Endodermal cell (in vitro differentiated cells): ENCODE results near the gene TSPAN3. TPM values are rescaled to one million over a fixed set of nuclear protein-coding genes. Genes with fewer than 3 reads are reported as not detected.

Experiments used
- DNase-seq: peaks from one replicate; pipeline ENCODE4 v3.0.0-alpha.2; 2017
- H3K27ac ChIP-seq: 2 replicates; pipeline ENCODE4 v1.5.1; 2013; ENCODE audit warnings: mild to moderate bottlenecking, low read depth, low read length, moderate library complexity
- H3K27me3 ChIP-seq: 2 replicates; pipeline ENCODE4 v1.6.1; 2013; ENCODE audit warnings: mild to moderate bottlenecking, low read length, moderate library complexity; ENCODE audit not compliant: insufficient read depth, control insufficient read depth, poor library complexity, severe bottlenecking
- H3K36me3 ChIP-seq: 2 replicates; pipeline ENCODE4 v1.7.0; 2013; ENCODE audit warnings: mild to moderate bottlenecking, low read length, moderate library complexity; ENCODE audit not compliant: control insufficient read depth, insufficient read depth
- H3K4me1 ChIP-seq: one replicate; pipeline ENCODE4 v1.7.0; 2013; ENCODE audit warnings: low read length; ENCODE audit not compliant: control insufficient read depth, insufficient read depth
- H3K4me3 ChIP-seq: 2 replicates; pipeline ENCODE4 v1.5.1; 2013; ENCODE audit warnings: mild to moderate bottlenecking, low read length, moderate library complexity
- H3K9ac ChIP-seq: 2 replicates; pipeline ENCODE4 v1.6.1; 2013; ENCODE audit warnings: mild to moderate bottlenecking, low read length, moderate library complexity; ENCODE audit not compliant: poor library complexity, severe bottlenecking; ENCODE audit errors: extremely low read depth
- H3K9me3 ChIP-seq: 2 replicates; pipeline ENCODE4 v1.6.1; 2013; ENCODE audit warnings: mild to moderate bottlenecking, low read length, moderate library complexity; ENCODE audit not compliant: control insufficient read depth
- H3K27ac Mint-ChIP-seq: 2 replicates; pipeline ENCODE4 v1.8.0; 2020; ENCODE audit warnings: mixed read lengths
- H3K27me3 Mint-ChIP-seq: 2 replicates; pipeline ENCODE4 v1.8.0; 2021; ENCODE audit warnings: mild to moderate bottlenecking, mixed read lengths; ENCODE audit not compliant: insufficient read depth
- H3K36me3 Mint-ChIP-seq: 2 replicates; pipeline ENCODE4 v1.8.0; 2020; ENCODE audit warnings: low read depth, mixed read lengths
- H3K4me1 Mint-ChIP-seq: 2 replicates; pipeline ENCODE4 v1.8.0; 2020; ENCODE audit warnings: mixed read lengths
- H3K4me3 Mint-ChIP-seq: 2 replicates; pipeline ENCODE4 v1.8.0; 2020; ENCODE audit warnings: mild to moderate bottlenecking, moderate library complexity, mixed read lengths
- H3K9me3 Mint-ChIP-seq: 2 replicates; pipeline ENCODE4 v1.8.0; 2020; ENCODE audit warnings: mild to moderate bottlenecking, mixed read lengths
- WGBS, 2 experiments: methylation state at CpG; one replicate each; pipeline versions ENCODE4 v1.1.5 to v1.1.7; 2013; ENCODE audit warnings: missing lambda C conversion rate in 2 of 2, mixed read lengths in 1 of 2; ENCODE audit not compliant: insufficient coverage in 1 of 2, insufficient read length in 1 of 2; 5-methylcytosine and 5-hydroxymethylcytosine counted together
- total RNA-seq, 2 donors: library from RNA; stranded (reverse); fragmentation: NEBNext Ultra II Directional in 1 of 2; extraction: Animal tissue kit (Norgen Biotek cat#: 25700) in 1 of 2; gene quantifications; 2 replicates in 1 of 2; 3 replicates in 1 of 2; pipeline ENCODE4 v1.2.1, GENCODE V29; 2021
- TF ChIP-seq, protein P1 (sequence below): fragments of 200-600 bp; sonication (generic); conservative IDR thresholded peaks from 2 replicates; pipeline ENCODE4 v1.5.0; 2021; ENCODE audit warnings: antibody characterized with exemption, mild to moderate bottlenecking

TSPAN3 gene
- total RNA-seq, 2 donors from 2014 or later: 188 to 211 TPM

GRCh38 chr15:77118882-77119321 lies 48.0 kb upstream of the TSPAN3 start:
- Histone ChIP-seq H3K36me3 (no peaks in the 10 kb centered on the region), H3K9ac (no peak overlapping the region), H3K27ac (no peak overlapping the region), H3K27me3 (no peaks in the 10 kb centered on the region), H3K4me1 (no peaks in the 10 kb centered on the region), H3K9me3 (no peaks in the 10 kb centered on the region), H3K4me3 (no peak overlapping the region)
- WGBS, 2 experiments: 76 to 77% methylated on average over 2 to 3 of the region's 3 CpGs
- Mint-ChIP-seq H3K27ac (no peak overlapping the region), H3K4me3 (no peak overlapping the region), H3K9me3 (no peaks in the 10 kb centered on the region), H3K36me3 (no peaks in the 10 kb centered on the region), H3K27me3 (no peaks in the 10 kb centered on the region), H3K4me1 (peaks cover 10% of the 10 kb centered on the region)
- DNase-seq: no peak
- TF ChIP-seq, protein P1, sequence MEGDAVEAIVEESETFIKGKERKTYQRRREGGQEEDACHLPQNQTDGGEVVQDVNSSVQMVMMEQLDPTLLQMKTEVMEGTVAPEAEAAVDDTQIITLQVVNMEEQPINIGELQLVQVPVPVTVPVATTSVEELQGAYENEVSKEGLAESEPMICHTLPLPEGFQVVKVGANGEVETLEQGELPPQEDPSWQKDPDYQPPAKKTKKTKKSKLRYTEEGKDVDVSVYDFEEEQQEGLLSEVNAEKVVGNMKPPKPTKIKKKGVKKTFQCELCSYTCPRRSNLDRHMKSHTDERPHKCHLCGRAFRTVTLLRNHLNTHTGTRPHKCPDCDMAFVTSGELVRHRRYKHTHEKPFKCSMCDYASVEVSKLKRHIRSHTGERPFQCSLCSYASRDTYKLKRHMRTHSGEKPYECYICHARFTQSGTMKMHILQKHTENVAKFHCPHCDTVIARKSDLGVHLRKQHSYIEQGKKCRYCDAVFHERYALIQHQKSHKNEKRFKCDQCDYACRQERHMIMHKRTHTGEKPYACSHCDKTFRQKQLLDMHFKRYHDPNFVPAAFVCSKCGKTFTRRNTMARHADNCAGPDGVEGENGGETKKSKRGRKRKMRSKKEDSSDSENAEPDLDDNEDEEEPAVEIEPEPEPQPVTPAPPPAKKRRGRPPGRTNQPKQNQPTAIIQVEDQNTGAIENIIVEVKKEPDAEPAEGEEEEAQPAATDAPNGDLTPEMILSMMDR: peak; percentile 85

DNA sequence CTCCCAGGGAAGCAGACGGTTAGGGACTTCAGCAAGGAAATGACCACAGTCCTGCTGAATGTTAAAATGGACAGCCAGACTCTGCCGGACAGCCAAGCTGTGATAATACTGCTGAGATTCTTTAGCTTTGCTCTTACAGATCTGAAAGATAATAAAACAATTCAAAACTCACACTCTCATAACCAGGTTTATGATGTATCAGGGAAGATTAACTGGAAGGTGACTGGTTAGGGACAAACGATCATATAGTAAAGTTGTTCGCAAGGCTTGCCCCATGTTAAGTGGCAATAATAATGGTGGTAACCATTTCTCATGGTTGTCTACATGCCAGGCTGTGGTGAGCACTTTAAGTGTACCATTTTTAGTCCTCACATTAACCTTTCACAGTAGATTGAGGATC lies 44.3 kb upstream of the TSPAN3 start:
- Mint-ChIP-seq H3K4me1 (peaks cover 3% of the 10 kb centered on the region), H3K27ac (no peak overlapping the region)
- WGBS, 2 experiments: 95% methylated on average over 3 of the region's 4 CpGs; no CpG with 5 or more reads in 1 of the 2 experiments

GRCh38 chr15:77112838-77113504 lies 42.1 kb upstream of the TSPAN3 start:
- no peak overlapping the region for H3K9ac ChIP-seq
- Mint-ChIP-seq H3K36me3 (no peaks in the 10 kb centered on the region), H3K4me1 (peaks cover 2% of the 10 kb centered on the region), H3K4me3 (no peak overlapping the region), H3K9me3 (no peaks in the 10 kb centered on the region), H3K27ac (no peak overlapping the region), H3K27me3 (no peaks in the 10 kb centered on the region)
- H3K4me3 ChIP-seq: no peak overlapping the region
- H3K27ac ChIP-seq: no peak overlapping the region
- TF ChIP-seq, protein P1: peak; percentile 71
- no peaks in the 10 kb centered on the region for H3K36me3 ChIP-seq
- WGBS, 2 experiments: 86 to 100% methylated on average over 1 to 2 of the region's 2 CpGs
- H3K27me3 ChIP-seq: no peaks in the 10 kb centered on the region
- no peaks in the 10 kb centered on the region for H3K9me3 ChIP-seq
- DNase-seq: peak; percentile 64
- H3K4me1 ChIP-seq: no peaks in the 10 kb centered on the region

More for the DNA sequence above, 44.3 kb upstream of the TSPAN3 start:
- Mint-ChIP-seq H3K27me3 (no peaks in the 10 kb centered on the region), H3K4me3 (no peak overlapping the region), H3K9me3 (no peaks in the 10 kb centered on the region), H3K36me3 (no peaks in the 10 kb centered on the region)
- TF ChIP-seq, protein P1: no peak
- H3K4me1 ChIP-seq: no peaks in the 10 kb centered on the region
- no peak overlapping the region for H3K27ac ChIP-seq
- H3K9me3 ChIP-seq: no peaks in the 10 kb centered on the region
- no peaks in the 10 kb centered on the region for H3K27me3 ChIP-seq
- no peak for DNase-seq
- no peaks in the 10 kb centered on the region for H3K36me3 ChIP-seq
- no peak overlapping the region for H3K4me3 ChIP-seq
- H3K9ac ChIP-seq: no peak overlapping the region
